DOHH2 (cell line): ENCODE measurements around the gene H6PD.

ENCODE experiments used
- H3F3A ChIP-seq: fragments of 200-600 bp; sonication (generic), shearing (Covaris generic); 2 replicates; pipeline ENCODE4 v1.6.0; 2016; ENCODE audit warnings: antibody characterized with exemption, mild to moderate bottlenecking; ENCODE audit not compliant: control insufficient read depth, insufficient read depth
- H3K27ac ChIP-seq: fragments of 200-600 bp; sonication (generic); 2 replicates; pipeline ENCODE4 v1.5.1; 2014; ENCODE audit warnings: low read depth, mild to moderate bottlenecking, low read length, moderate library complexity
- H3K27me3 ChIP-seq: fragments of 200-600 bp; sonication (generic); 2 replicates; pipeline ENCODE4 v1.6.1; 2014; ENCODE audit warnings: mild to moderate bottlenecking, low read length, mixed read lengths; ENCODE audit not compliant: control insufficient read depth
- H3K36me3 ChIP-seq: fragments of 200-600 bp; sonication (generic); 2 replicates; pipeline ENCODE4 v1.6.1; 2014; ENCODE audit warnings: mild to moderate bottlenecking, low read length, moderate library complexity, mixed read lengths; ENCODE audit not compliant: control insufficient read depth
- H3K4me1 ChIP-seq: fragments of 200-600 bp; sonication (generic); 2 replicates; pipeline ENCODE4 v1.6.1; 2014; ENCODE audit warnings: mild to moderate bottlenecking, low read length, mixed read lengths; ENCODE audit not compliant: control insufficient read depth
- H3K4me2 ChIP-seq: fragments of 200-600 bp; sonication (generic); 2 replicates; pipeline ENCODE4 v1.6.0; 2014; ENCODE audit warnings: mild to moderate bottlenecking, low read length, moderate library complexity
- H3K4me3 ChIP-seq: fragments of 200-600 bp; sonication (generic); 2 replicates; pipeline ENCODE4 v1.5.1; 2014; ENCODE audit warnings: mild to moderate bottlenecking, low read length, mixed read lengths
- H3K79me2 ChIP-seq: fragments of 200-600 bp; sonication (generic); 2 replicates; pipeline ENCODE4 v1.6.1; 2014; ENCODE audit warnings: mild to moderate bottlenecking, low read length, mixed read lengths; ENCODE audit not compliant: control insufficient read depth
- H3K9me2 ChIP-seq: fragments of 200-600 bp; sonication (generic); replicated peaks from 2 replicates; pipeline ENCODE4 v1.6.1; 2014; ENCODE audit warnings: mild to moderate bottlenecking, low read length, mixed read lengths; ENCODE audit not compliant: control insufficient read depth
- H3K9me3 ChIP-seq: fragments of 200-600 bp; sonication (generic); 2 replicates; pipeline ENCODE4 v1.6.1; 2014; ENCODE audit warnings: antibody characterized with exemption, low read length, mixed read lengths; ENCODE audit not compliant: control insufficient read depth, insufficient read depth
- H4K20me1 ChIP-seq: fragments of 200-600 bp; sonication (generic); 2 replicates; pipeline ENCODE4 v1.6.0; 2014; ENCODE audit warnings: low read depth, mild to moderate bottlenecking, antibody characterized with exemption, low read length, moderate library complexity; ENCODE audit not compliant: control insufficient read depth, insufficient read depth
- CTCF ChIP-seq: fragments of 200-600 bp; sonication (generic); IDR thresholded peaks from one replicate; pipeline ENCODE4 v1.5.1; 2014; ENCODE audit warnings: antibody characterized with exemption, mild to moderate bottlenecking, low read depth, low read length; ENCODE audit not compliant: poor library complexity, severe bottlenecking
- EZH2phosphoT487 ChIP-seq: fragments of 200-600 bp; sonication (generic); IDR thresholded peaks from 2 replicates; pipeline ENCODE4 v1.6.1; 2017; ENCODE audit warnings: borderline replicate concordance, mild to moderate bottlenecking, antibody characterized with exemption, low read length, moderate library complexity, mixed read lengths

H6PD gene

GRCh38 chr1:9257851-9258250 lies 23.3 kb downstream of the H6PD start:
- TF ChIP-seq CTCF (no peak), EZH2phosphoT487 (no peak)
- Histone ChIP-seq H3K4me2 (no peak overlapping the region), H3K4me1 (no peaks in the 10 kb centered on the region), H3F3A (peaks cover 10% of the 10 kb centered on the region), H3K27ac (no peak overlapping the region), H3K27me3 (no peaks in the 10 kb centered on the region), H4K20me1 (no peaks in the 10 kb centered on the region), H3K4me3 (no peak overlapping the region), H3K79me2 (peaks cover 21% of the 10 kb centered on the region), H3K9me3 (peaks cover 21% of the 10 kb centered on the region), H3K36me3 (no peaks in the 10 kb centered on the region; the same call in 1 of the 2 replicates), H3K9me2 (no peaks in the 10 kb centered on the region)

GRCh38 chr1:9258629-9259028 lies 24.1 kb downstream of the H6PD start:
- Histone ChIP-seq H3K27ac (no peak overlapping the region), H3K79me2 (peaks cover 21% of the 10 kb centered on the region), H3K27me3 (no peaks in the 10 kb centered on the region), H3F3A (peaks cover 10% of the 10 kb centered on the region), H4K20me1 (no peaks in the 10 kb centered on the region), H3K4me3 (no peak overlapping the region), H3K4me1 (no peaks in the 10 kb centered on the region), H3K4me2 (no peak overlapping the region), H3K9me3 (peaks cover 21% of the 10 kb centered on the region), H3K36me3 (no peaks in the 10 kb centered on the region; the same call in 1 of the 2 replicates), H3K9me2 (no peaks in the 10 kb centered on the region)
- TF ChIP-seq EZH2phosphoT487 (no peak), CTCF (no peak)

DNA sequence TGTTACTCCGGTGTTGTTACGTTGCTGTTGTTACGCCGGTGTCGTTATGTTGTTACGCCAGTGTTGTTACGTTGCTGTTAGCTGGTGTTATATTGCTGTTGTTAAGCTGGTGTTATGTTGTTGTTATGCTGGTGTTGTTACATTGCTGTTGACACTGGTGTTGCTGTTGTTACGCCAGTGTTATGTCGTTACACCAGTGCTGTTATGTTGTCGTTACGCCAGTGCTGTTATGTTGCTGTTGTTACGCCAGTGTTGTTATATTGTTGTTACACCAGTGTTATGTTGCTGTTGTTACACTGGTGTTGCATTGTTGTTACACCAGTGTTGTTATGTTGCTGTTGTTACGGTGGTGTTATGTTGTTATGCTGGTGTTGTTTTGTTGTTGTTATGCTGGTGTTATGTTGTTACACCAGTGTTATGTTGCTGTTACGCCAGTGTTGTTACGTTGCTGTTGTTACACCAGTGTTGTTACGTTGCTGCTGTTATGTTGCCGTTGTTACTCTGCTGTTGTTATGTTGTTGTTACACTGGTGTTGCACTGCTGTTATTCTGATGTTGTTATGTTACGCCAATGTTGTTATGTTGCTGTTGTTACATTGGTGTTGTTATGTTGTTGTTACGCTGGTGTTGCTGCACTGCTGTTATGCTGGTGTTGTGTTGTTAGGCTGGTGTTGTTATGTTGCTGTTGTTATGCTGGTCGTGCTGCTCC lies 25.6 kb downstream of the H6PD start:
- Histone ChIP-seq H3K4me3 (no peak overlapping the region), H3K79me2 (peaks cover 21% of the 10 kb centered on the region), H3K4me2 (no peak overlapping the region), H3K9me3 (peaks cover 21% of the 10 kb centered on the region), H3K9me2 (no peaks in the 10 kb centered on the region), H3K27me3 (no peaks in the 10 kb centered on the region), H3K4me1 (no peaks in the 10 kb centered on the region), H3F3A (peaks cover 10% of the 10 kb centered on the region), H3K36me3 (no peaks in the 10 kb centered on the region; the same call in 1 of the 2 replicates), H4K20me1 (no peaks in the 10 kb centered on the region), H3K27ac (no peak overlapping the region)
- no peak for TF ChIP-seq EZH2phosphoT487
- TF ChIP-seq CTCF, result no peak

DNA sequence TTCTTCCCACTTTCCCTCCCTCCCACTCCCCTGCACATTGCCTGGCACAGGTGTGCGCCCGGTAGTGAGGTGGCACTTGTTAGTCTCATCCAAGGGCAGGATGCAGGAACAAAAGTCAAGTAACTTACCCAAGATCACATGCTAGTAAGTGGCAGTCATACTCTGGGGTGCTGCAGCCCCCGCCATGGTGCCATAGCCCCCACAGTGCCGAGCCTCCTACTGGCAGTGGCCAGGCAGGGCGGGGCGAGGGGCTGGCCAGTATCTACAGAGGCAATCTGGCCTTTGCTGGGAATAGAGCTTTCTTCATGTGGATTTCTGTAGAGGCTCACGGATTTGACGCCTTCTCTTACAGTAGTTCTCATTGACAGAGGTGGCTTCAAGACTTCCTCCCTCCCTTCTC lies 26.9 kb downstream of the H6PD start:
- Histone ChIP-seq H3K27me3 (no peaks in the 10 kb centered on the region), H3K9me3 (peaks cover 21% of the 10 kb centered on the region)

More for the DNA sequence above, 26.9 kb downstream of the H6PD start:
- H3K4me2 ChIP-seq, result no peak overlapping the region
- no peak for TF ChIP-seq CTCF
- no peak for TF ChIP-seq EZH2phosphoT487
- H3F3A ChIP-seq, result peaks cover 10% of the 10 kb centered on the region
- H3K4me3 ChIP-seq, result no peak overlapping the region
- H3K9me2 ChIP-seq, result no peaks in the 10 kb centered on the region
- no peaks in the 10 kb centered on the region for H3K4me1 ChIP-seq
- H3K27ac ChIP-seq, result no peak overlapping the region
- H3K36me3 ChIP-seq, result no peaks in the 10 kb centered on the region; the same call in 1 of the 2 replicates
- peaks cover 21% of the 10 kb centered on the region for H3K79me2 ChIP-seq
- no peaks in the 10 kb centered on the region for H4K20me1 ChIP-seq
